ENCODE measurements around the gene KLHL4.

DNA sequence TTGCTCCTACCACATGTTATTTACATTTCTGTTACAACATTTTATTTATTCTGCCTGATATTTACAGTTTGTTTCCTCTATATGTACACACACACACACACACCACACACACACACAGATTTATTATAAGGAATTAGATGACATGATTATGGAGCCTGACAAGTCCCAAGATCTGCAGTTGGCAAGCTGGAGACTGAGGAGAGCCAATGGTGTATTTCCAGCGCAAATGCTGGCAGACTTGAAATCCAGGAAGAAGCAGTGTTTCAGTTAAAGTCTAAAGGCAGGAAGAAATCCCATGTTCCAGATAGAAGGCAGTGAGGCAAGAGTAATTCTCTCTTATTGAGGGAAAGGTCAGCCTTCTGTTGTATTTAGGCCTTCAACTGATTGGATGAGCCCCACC, 1.8 kb upstream of the KLHL4 start:
- TF ChIP-seq, protein P1, sequence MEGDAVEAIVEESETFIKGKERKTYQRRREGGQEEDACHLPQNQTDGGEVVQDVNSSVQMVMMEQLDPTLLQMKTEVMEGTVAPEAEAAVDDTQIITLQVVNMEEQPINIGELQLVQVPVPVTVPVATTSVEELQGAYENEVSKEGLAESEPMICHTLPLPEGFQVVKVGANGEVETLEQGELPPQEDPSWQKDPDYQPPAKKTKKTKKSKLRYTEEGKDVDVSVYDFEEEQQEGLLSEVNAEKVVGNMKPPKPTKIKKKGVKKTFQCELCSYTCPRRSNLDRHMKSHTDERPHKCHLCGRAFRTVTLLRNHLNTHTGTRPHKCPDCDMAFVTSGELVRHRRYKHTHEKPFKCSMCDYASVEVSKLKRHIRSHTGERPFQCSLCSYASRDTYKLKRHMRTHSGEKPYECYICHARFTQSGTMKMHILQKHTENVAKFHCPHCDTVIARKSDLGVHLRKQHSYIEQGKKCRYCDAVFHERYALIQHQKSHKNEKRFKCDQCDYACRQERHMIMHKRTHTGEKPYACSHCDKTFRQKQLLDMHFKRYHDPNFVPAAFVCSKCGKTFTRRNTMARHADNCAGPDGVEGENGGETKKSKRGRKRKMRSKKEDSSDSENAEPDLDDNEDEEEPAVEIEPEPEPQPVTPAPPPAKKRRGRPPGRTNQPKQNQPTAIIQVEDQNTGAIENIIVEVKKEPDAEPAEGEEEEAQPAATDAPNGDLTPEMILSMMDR (IDR thresholded peaks at IDR 0.05; ENCODE audit: low read depth, low read length, poor library complexity, severe bottlenecking) = no peak
- no peak for TF ChIP-seq EZH2phosphoT487 (IDR thresholded peaks at IDR 0.05; ENCODE audit: borderline replicate concordance, low read length)

All from DOHH2 (cell line).